SKM-1 (cell line): ENCODE measurements around the gene ATF3.
"Not testable (repeated sequence)": the region's sequence is repeated elsewhere in the genome, so short reads cannot be mapped to it uniquely, and the experiment has no call there.

Experiments used
- DNase-seq: peaks from one replicate; lab custom pipeline; 2025; ENCODE audit not compliant: unreplicated experiment; lab: John Stamatoyannopoulos, UW

ATF3 gene

GRCh38 chr1:212649020-212649419 is 40.5 kb downstream of the ATF3 start:
- DNase-seq = no peak

GRCh38 chr1:212650228-212650627 is 41.7 kb downstream of the ATF3 start:
- DNase-seq = no peak

- DNase-seq = no peak
Observed at GRCh38 chr1:212651521-212651920, 43.0 kb downstream of the ATF3 start.

GRCh38 chr1:212651977-212652376 is 43.4 kb downstream of the ATF3 start:
- DNase-seq = no peak

- DNase-seq = no peak
Observed at GRCh38 chr1:212652609-212653008, 44.0 kb downstream of the ATF3 start.

- DNase-seq = no peak
Observed at GRCh38 chr1:212655668-212656440, 47.3 kb downstream of the ATF3 start.

GRCh38 chr1:212656730-212657129 is 48.2 kb downstream of the ATF3 start:
- no peak for DNase-seq

- DNase-seq = not testable (repeated sequence)
Observed at GRCh38 chr1:212658250-212658649, 49.7 kb downstream of the ATF3 start.

- no peak for DNase-seq
Observed at GRCh38 chr1:212664409-212665199, 56.0 kb downstream of the ATF3 start.

GRCh38 chr1:212665241-212666115 is 56.9 kb downstream of the ATF3 start:
- peak; percentile 89 for DNase-seq

GRCh38 chr1:212666116-212666775 is 57.7 kb downstream of the ATF3 start:
- DNase-seq = no peak

GRCh38 chr1:212667223-212668139 is 58.9 kb downstream of the ATF3 start:
- DNase-seq = no peak

GRCh38 chr1:212668477-212668876 is 59.9 kb downstream of the ATF3 start:
- no peak for DNase-seq

GRCh38 chr1:212669102-212669501 is 60.5 kb downstream of the ATF3 start:
- peak; percentile 96 for DNase-seq

- DNase-seq = no peak
Observed at GRCh38 chr1:212669600-212669999, 61.0 kb downstream of the ATF3 start.

GRCh38 chr1:212670301-212670700 is 61.7 kb downstream of the ATF3 start:
- DNase-seq = no peak
